ENCODE data around the gene MACF1.
"Not testable (repeated sequence)": the region's sequence is repeated elsewhere in the genome, so short reads cannot be mapped to it uniquely, and the experiment has no call there.

MACF1 gene

DNA sequence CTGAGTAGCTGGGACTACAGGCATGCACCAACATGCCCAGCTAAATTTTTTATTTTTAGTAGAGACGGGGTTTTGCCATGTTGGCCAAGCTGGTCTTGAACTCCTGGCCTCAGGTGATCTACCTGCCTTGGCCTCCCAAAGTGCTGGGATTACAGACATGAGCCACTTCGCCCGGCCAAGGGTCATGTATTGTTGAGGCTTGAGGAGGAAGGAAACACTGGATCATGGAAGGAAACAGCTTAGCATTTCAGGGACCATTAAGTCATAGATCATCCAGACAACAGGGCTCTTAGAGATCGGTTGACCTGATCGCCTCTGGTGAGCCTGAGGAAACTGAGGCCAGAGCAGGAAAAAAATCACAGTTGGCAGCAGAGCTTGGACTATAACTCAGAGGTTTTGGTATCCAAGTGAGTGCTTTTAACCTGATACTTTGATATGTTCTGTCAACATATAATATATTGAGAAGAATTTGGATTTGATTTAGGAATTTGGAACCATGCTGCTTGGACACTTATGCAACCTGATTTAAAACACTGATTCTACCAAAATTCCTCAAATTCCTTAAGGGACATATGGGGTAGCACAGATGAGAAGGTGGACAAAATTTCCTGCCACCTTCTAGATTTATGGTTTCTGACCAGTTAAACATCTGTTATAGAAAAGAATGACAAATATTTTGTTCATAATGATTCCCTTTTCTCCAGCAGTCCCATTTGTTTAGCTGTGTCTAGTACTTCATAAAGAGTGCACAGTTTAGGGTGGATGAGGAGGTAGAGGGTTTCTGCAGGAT, 273.8 kb downstream of the MACF1 start:
- DNase-seq, result no peak

- no peak for DNase-seq
These were observed 276.8 kb downstream of the MACF1 start for GRCh38 chr1:39481289-39481688.

DNA sequence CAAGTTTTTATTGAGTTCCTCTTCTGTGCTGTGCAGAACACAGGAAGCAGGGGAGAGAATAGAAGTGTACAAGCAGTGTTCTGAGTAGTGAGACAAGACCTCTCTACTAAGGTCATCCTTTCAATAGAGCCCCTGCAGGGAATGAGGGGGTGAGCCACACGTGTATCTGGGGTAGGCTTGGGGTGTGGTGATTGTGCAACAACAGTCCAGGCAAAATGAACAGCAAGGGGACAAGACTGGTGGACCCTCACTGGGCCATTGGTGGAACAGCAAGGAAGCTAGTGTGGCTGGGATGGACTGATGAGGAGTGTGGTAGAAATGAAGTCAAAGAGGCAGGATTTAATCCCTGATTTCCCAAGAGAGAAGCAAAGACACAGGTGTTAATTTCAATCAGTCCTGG, 278.8 kb downstream of the MACF1 start:
- no peak for DNase-seq

GRCh38 chr1:39484564-39484963, 280.1 kb downstream of the MACF1 start:
- no peak for DNase-seq

- no peak for DNase-seq
These were observed 280.7 kb downstream of the MACF1 start for GRCh38 chr1:39485046-39485803.

DNA sequence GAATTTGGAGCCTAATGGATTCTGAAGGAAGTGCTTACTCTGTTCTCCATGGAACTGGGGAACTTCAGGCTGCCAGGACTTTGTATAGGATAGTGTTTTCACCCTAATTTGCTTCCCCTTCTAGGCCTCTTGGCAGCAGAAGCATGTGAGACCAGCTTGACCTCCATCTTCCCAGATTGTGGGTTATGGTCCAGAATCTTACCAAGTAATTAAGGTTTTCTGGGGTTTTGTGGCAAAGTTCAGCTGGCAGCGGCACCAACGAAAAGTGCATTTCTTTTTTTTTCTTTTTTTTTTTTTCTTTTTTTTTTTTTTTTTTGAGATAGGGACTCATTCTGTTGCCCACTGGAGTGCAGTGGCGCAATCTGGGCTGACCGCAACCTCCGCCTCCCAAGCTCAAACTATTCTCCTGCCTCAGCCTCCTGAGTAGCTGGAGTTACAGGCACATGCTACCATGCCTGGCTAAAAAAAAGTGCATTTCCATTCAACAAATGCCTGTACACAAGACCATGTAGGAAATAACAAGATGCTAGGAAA, 283.6 kb downstream of the MACF1 start:
- DNase-seq, result peak; percentile 95

DNA sequence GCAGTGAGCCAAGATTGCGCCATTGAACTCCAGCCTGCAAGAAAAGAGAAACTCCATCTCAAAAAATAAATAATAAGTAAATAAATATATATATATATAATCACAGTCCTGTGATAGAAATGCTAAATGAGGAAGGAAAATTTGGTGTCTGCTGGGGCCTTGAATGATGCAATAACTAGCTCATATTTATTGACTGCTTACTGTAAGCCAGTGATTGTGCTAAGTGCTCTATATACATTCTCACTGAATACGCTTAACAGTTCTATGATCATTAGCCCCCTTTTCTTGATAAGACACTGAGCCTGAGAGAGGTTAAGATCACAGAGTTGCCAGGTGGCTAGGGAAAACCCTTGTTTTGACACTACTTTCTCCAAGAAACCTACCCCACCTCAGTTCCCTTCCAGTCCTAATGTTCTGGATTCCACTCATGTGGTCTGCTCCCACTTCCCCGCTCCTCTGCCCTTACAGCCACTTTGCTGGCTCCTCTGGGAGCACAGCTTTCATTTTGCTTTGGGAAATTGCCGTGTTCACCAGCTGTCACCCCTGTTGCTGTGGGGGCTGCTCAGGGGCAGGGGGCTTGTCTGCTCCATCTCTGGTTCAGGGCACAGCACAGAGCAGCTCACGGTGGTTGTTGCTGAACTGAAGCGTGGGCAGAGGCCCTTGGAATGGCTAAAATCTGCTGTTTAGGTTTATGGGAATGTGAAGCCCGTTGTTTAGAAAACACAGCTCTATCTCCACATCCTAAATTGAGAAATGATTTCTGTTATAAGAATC, 284.5 kb downstream of the MACF1 start:
- DNase-seq, result peak; percentile 71

DNA sequence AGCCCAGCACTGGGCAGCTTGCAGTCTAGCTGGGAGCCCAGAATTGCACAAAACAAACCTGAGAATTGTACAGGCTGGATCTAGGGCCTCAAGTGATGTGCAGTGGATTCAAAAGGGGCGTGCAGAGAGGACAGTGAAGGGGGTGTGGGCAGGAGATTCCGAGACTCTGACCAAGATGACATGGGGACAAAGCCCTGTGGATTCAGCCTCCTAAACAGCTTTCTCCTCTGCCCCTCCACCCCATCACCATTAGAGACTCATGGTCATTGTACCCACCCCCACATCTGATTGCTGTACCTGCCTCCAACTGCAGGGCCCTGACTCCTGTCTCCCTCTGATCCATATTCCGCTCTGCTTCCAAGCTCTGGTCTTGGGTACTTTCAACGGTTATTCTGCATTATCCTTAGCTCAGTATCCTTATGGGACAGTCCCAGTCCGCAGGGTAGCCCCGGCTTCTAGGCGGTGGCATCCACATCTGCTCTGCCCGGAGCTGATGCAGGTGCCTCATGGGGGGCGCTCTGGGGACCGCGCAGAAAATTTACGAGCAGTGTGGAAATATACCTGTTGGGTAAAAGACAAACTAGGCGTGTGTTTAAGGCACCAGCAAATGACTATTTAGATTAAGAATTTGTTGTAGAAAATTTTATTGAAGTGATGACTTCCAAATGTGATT, 285.2 kb downstream of the MACF1 start:
- no peak for DNase-seq

- no peak for DNase-seq
These were observed 286.2 kb downstream of the MACF1 start for GRCh38 chr1:39490596-39491145.

- DNase-seq, result no peak
These were observed 286.8 kb downstream of the MACF1 start, which contains the start of gene BMP8A for GRCh38 chr1:39491146-39491921. BMP8A (plus strand) TSS chr1:39491636; CDS start chr1:39491992, 356 bp downstream.

- not testable (repeated sequence) for DNase-seq
These were observed 287.9 kb downstream of the MACF1 start for GRCh38 chr1:39492118-39493042.

DNA sequence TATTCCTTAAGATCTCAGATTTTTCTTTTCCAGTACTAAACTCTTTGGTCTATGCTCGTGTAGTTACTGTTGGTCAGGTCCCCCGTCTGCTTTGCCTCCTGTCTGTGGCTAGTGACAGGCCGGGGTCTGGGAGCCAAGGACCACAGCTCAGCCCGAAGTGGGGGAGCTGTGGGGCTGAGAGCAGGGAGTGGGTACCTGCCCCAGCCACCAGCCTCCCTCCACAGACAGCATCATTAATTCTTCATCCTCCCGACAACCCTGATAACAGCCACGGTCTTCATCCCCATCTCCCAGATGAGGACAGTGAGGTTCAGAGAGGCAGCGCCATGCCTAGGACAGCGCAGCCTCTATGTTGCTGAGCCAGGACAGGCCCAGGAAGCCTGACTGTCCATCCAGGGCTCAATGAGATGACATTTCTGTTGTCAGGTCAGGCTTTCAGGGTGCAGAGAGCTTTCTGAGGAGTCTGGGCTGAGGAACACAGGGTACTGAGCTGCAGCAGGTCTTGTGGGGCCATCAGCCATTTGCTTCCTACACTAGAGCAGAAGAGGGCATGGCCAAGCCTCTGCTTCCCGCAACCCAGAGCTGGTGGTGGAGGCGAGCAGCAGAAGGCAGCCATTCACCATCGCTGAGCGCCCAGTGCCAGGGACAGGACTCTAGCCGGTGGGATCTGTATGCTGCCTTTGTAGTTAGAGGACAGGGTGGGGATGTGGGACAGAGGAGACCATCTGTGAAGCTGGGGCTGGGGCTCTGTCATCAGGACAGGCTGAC, 288.7 kb downstream of the MACF1 start:
- DNase-seq, result not testable (repeated sequence)

DNA sequence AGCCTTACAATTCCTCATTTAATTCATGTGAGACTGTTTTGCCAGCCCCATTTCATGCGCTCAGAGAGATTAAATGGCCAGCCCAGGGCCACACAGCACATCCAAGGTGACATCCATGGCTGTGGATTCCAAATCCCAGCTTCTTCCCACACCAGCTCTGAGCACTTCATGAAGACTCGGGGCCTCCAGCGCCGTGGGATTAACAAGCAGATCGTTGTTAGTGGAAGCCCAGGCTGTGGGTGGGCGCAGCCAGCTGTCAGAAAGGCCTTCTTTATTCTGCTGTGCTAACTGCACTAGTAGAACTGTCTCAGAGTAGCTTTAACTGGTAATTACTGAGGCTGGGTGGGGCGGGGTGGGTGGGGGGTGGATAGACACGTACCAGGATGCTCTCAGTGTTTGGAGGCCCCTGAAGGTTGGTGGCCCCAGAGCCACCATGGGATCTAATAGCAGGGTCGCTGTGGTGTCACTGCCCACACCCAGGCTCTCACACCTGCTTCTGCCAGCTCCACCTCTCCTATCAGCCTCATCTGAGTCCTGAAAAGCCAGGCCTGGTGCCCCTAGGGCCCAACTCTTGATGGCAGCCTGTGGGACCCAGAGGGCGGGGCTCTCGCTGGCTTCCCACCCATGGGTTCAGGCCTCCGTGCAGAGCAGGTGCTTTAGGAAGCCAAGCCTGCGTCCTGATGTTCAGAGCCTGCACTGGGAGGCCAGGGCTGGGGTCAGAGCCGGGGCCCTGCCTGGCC, 290.3 kb downstream of the MACF1 start:
- no peak for DNase-seq

DNA sequence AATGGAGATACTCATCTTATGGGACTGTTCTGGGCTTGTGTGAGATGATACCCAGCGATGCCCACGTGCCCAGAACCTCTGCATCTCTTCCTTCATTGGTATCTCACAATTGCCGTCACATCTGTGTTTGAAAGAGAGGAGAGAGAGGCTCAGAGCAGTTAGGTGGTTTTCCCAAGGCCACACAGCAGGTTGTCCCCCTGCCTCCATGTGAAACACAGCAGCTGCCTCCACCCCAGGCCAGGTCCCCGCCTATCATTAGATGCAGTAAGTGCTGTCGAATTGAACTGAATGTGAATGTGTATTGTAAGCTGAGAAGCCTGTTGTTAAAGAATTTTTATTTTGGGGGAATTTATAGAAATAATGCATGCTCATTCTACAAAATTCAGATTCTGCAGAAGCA, 292.0 kb downstream of the MACF1 start:
- DNase-seq, result not testable (repeated sequence)

- DNase-seq, result no peak
These were observed 293.1 kb downstream of the MACF1 start for GRCh38 chr1:39497585-39497984.

DNA sequence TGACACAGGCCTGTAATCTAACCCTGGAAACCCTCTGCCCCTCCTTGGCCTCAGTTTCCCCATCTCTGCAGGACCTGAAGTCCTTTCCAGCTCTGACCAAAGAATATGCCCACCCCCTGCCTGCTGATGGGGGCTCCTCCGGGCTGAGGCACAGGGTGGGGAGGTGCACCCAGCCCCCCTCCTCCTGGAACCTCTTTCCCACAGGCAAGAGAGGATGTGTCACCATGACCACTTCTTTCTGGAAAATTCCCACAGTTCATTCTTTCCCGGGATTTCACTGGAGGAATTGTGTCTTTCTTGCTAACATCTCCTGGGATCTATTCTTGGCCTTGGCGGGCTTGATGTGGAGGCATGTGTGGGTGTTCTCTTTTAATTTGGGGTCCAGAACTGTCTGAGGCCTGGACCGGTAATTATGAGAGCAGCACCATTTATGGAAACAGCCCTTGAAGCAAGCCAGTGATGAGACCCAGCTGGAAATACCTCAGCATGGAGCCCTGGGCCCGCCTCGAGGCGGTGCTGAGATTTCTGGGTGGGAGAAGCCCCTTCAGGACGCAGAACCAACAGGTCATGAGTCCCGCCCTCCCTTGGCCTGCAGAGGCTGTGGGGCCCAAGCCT, 293.7 kb downstream of the MACF1 start:
- not testable (repeated sequence) for DNase-seq

- not testable (repeated sequence) for DNase-seq
These were observed 294.3 kb downstream of the MACF1 start for GRCh38 chr1:39498821-39499220.

DNA sequence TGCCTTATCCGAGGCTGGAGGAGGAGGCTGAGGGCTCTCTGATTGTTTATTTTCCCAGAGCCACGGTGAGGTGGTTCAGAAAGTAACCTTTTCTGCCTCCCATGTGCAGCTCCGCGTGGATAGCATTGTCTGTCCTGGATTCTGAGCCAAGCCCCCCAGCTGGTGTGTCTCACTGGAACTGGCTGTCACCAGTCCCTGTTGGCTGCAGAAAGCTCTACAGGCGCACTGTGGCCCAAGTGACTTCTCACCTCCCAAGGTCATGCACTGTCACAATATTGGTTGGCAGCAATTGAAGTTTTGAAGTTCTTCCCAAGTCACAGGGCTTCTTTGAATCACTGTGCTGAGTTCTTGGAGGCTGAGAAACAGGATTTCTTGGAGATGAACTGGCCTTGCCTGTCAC, 295.2 kb downstream of the MACF1 start:
- no peak for DNase-seq
